Astrocyte (in vitro differentiated cells and primary cell): ENCODE results near the gene ADAMTS13.

ENCODE experiments used
- EZH2 ChIP-seq: IDR thresholded peaks from 2 replicates; pipeline ENCODE4 v1.6.1; 2012; ENCODE audit warnings: mild to moderate bottlenecking, low read length, inconsistent platforms; ENCODE audit not compliant: insufficient read depth
- TF ChIP-seq, protein P1 (sequence below): IDR thresholded peaks from 2 replicates; pipeline ENCODE4 v1.5.1; 2011; ENCODE audit warnings: low read depth, mild to moderate bottlenecking, inconsistent platforms, low read length, moderate library complexity; ENCODE audit not compliant: insufficient read depth

DNA sequence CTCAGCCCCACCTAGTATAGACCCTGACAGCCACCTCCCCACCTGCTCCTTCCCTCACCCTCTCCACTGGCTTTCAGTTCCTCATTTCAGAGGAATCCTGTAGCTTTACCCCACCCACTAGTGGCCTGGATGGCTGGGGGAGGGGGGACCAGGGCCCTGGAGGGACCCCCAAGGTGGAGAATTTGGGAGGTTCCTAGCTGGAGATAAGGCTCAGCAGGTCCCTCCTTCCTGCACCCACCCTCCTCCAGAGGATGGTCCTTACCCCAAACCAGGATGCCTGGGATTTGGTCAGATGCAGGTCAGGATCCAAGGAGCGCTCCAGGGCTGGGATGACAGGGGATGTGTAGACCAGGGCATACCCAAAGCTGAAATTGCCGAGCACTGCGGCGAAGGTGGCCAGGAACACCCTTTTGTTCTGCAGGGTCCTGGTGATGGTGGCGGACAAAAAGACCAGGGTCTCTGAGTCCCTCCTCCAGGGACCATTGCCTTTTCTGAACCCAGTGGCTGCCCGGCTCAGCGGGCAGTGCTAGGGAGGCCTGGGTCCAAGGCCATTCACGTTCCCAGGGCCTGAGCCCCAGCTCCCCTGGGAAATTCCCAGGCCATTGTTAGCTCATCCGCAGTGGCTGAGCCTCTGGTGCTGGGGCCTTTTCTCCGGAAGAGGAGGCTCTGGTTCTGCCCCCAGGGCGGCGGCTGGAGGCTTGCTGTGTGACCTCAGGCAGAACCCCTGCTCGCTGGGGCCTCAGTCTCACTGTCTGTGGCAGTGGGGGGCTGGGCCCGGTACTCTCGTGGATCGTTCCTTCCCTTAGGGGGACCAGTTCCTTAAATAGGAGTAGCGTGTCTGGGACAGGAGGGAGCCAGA, 56.1 kb downstream of the ADAMTS13 start:
- TF ChIP-seq, protein P1, sequence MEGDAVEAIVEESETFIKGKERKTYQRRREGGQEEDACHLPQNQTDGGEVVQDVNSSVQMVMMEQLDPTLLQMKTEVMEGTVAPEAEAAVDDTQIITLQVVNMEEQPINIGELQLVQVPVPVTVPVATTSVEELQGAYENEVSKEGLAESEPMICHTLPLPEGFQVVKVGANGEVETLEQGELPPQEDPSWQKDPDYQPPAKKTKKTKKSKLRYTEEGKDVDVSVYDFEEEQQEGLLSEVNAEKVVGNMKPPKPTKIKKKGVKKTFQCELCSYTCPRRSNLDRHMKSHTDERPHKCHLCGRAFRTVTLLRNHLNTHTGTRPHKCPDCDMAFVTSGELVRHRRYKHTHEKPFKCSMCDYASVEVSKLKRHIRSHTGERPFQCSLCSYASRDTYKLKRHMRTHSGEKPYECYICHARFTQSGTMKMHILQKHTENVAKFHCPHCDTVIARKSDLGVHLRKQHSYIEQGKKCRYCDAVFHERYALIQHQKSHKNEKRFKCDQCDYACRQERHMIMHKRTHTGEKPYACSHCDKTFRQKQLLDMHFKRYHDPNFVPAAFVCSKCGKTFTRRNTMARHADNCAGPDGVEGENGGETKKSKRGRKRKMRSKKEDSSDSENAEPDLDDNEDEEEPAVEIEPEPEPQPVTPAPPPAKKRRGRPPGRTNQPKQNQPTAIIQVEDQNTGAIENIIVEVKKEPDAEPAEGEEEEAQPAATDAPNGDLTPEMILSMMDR: no peak
- TF ChIP-seq EZH2: no peak
